A549 (cell line): ENCODE measurements around the gene FXYD4.
A peak's percentile ranks its signal among the peaks of the same experiment; 100 is the strongest.

Experiments used
- BHLHE40 ChIP-seq: IDR thresholded peaks from 2 replicates; pipeline ENCODE4 v1.6.1; 2012; ENCODE audit warnings: low read depth, low read length, inconsistent platforms
- ESRRA ChIP-seq: fragments of 150-350 bp; IDR thresholded peaks from 2 replicates; pipeline ENCODE4 v1.6.1; 2014; ENCODE audit warnings: mild to moderate bottlenecking, low read length, borderline replicate concordance
- MAFK ChIP-seq: fragments of 450-650 bp; IDR thresholded peaks from 2 replicates; pipeline ENCODE4 v1.6.1; 2014; ENCODE audit not compliant: partially characterized antibody
- PHF8 ChIP-seq: fragments of 200-600 bp; sonication (generic); IDR thresholded peaks from 2 replicates; pipeline ENCODE4 v1.6.1; 2016; ENCODE audit warnings: low read depth, mild to moderate bottlenecking, antibody characterized with exemption, moderate library complexity, borderline replicate concordance
- POLR2A ChIP-seq: IDR thresholded peaks from 2 replicates; pipeline ENCODE4 v1.6.1; 2012; ENCODE audit warnings: mild to moderate bottlenecking, low read length
- RAD21 ChIP-seq, 2 experiments: fragments of >200 bp in 1 of 2; sonication (Bioruptor Twin) in 1 of 2; formaldehyde crosslinking in 1 of 2; IDR thresholded peaks in 1 of 2; conservative IDR thresholded peaks in 1 of 2; 2 replicates in 1 of 2; 3 replicates in 1 of 2; pipeline ENCODE4 v1.6.1; 2012 to 2018; ENCODE audit warnings: inconsistent platforms in 1 of 2
- RFX5 ChIP-seq: fragments of 450-650 bp; IDR thresholded peaks from 2 replicates; pipeline ENCODE4 v1.7.1; 2014; ENCODE audit warnings: antibody characterized with exemption, mild to moderate bottlenecking, moderate library complexity
- TF ChIP-seq, protein P1 (sequence below): fragments of >200 bp; sonication (Bioruptor Twin); formaldehyde crosslinking; IDR thresholded peaks from 3 replicates; pipeline ENCODE4 v1.5.1; 2016
- TF ChIP-seq, protein P2 (sequence below): fragments of 450-650 bp; IDR thresholded peaks from 2 replicates; pipeline ENCODE4 v1.6.1; 2014; ENCODE audit warnings: antibody characterized with exemption
- TF ChIP-seq, protein P3 (sequence below): fragments of >200 bp; sonication (Bioruptor Twin); formaldehyde crosslinking; IDR thresholded peaks from 3 replicates; pipeline ENCODE4 v1.6.1; 2016
- TF ChIP-seq, protein P4 (sequence below): fragments of 200-600 bp; sonication (generic); IDR thresholded peaks from 2 replicates; pipeline ENCODE4 v1.6.1; 2016; ENCODE audit warnings: antibody characterized with exemption, mild to moderate bottlenecking, moderate library complexity

DNA sequence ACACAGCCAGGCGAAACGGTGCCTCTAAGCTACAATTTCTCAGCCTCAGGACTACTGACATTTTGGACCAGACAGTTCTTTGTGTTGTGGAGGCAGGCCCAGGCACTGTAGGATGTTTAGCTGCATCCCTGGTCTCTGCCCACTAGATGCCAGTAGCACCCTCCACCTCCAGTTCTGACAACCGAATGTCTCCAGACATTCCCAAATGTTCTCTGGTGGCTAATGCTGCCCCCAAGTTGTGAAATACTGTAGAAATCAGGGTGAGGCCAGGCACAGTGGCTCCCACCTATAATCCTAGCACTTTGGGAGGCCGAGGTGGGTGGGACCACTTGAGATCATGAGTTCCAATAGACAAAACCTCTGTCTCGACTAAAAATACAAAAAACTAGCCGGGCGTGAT, 19.3 kb downstream of the FXYD4 start:
- TF ChIP-seq PHF8 (no peak), ESRRA (no peak), RAD21 (conservative IDR thresholded peaks at IDR 0.05 in 1 of 2, IDR thresholded peaks at IDR 0.05 in 1 of 2) (peak; percentile 56 to 64), MAFK (no peak), RFX5 (no peak), POLR2A (no peak), BHLHE40 (no peak)
- TF ChIP-seq, protein P1, sequence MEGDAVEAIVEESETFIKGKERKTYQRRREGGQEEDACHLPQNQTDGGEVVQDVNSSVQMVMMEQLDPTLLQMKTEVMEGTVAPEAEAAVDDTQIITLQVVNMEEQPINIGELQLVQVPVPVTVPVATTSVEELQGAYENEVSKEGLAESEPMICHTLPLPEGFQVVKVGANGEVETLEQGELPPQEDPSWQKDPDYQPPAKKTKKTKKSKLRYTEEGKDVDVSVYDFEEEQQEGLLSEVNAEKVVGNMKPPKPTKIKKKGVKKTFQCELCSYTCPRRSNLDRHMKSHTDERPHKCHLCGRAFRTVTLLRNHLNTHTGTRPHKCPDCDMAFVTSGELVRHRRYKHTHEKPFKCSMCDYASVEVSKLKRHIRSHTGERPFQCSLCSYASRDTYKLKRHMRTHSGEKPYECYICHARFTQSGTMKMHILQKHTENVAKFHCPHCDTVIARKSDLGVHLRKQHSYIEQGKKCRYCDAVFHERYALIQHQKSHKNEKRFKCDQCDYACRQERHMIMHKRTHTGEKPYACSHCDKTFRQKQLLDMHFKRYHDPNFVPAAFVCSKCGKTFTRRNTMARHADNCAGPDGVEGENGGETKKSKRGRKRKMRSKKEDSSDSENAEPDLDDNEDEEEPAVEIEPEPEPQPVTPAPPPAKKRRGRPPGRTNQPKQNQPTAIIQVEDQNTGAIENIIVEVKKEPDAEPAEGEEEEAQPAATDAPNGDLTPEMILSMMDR: peak; percentile 46
- TF ChIP-seq, protein P2, sequence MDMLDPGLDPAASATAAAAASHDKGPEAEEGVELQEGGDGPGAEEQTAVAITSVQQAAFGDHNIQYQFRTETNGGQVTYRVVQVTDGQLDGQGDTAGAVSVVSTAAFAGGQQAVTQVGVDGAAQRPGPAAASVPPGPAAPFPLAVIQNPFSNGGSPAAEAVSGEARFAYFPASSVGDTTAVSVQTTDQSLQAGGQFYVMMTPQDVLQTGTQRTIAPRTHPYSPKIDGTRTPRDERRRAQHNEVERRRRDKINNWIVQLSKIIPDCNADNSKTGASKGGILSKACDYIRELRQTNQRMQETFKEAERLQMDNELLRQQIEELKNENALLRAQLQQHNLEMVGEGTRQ: no peak
- TF ChIP-seq, protein P3, sequence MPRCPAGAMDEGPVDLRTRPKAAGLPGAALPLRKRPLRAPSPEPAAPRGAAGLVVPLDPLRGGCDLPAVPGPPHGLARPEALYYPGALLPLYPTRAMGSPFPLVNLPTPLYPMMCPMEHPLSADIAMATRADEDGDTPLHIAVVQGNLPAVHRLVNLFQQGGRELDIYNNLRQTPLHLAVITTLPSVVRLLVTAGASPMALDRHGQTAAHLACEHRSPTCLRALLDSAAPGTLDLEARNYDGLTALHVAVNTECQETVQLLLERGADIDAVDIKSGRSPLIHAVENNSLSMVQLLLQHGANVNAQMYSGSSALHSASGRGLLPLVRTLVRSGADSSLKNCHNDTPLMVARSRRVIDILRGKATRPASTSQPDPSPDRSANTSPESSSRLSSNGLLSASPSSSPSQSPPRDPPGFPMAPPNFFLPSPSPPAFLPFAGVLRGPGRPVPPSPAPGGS: no peak
- TF ChIP-seq, protein P4, sequence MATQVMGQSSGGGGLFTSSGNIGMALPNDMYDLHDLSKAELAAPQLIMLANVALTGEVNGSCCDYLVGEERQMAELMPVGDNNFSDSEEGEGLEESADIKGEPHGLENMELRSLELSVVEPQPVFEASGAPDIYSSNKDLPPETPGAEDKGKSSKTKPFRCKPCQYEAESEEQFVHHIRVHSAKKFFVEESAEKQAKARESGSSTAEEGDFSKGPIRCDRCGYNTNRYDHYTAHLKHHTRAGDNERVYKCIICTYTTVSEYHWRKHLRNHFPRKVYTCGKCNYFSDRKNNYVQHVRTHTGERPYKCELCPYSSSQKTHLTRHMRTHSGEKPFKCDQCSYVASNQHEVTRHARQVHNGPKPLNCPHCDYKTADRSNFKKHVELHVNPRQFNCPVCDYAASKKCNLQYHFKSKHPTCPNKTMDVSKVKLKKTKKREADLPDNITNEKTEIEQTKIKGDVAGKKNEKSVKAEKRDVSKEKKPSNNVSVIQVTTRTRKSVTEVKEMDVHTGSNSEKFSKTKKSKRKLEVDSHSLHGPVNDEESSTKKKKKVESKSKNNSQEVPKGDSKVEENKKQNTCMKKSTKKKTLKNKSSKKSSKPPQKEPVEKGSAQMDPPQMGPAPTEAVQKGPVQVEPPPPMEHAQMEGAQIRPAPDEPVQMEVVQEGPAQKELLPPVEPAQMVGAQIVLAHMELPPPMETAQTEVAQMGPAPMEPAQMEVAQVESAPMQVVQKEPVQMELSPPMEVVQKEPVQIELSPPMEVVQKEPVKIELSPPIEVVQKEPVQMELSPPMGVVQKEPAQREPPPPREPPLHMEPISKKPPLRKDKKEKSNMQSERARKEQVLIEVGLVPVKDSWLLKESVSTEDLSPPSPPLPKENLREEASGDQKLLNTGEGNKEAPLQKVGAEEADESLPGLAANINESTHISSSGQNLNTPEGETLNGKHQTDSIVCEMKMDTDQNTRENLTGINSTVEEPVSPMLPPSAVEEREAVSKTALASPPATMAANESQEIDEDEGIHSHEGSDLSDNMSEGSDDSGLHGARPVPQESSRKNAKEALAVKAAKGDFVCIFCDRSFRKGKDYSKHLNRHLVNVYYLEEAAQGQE: no peak
